ENCODE measurements around the gene SIAE. TPM values are rescaled to one million over a fixed set of nuclear protein-coding genes. Genes with fewer than 3 reads are reported as not detected.

The SIAE gene
- total and polyA plus RNA-seq, 2 of the 8 experiments (the other 6 are each of a cell fraction or from before 2014, with no cell fraction given) = 2.3 to 3.7 TPM

GRCh38 chr11:124658986-124659385, 14.6 kb downstream of the SIAE start:
- no peak for TF ChIP-seq CBX8 (IDR thresholded peaks at IDR 0.05; ENCODE audit: borderline replicate concordance, low read depth, low read length)
- TF ChIP-seq RBBP5 (IDR thresholded peaks at IDR 0.05; ENCODE audit: borderline replicate concordance, low read depth, low read length) = no peak
- TF ChIP-seq BRCA1 (IDR thresholded peaks at IDR 0.05; ENCODE audit: low read depth, low read length) = no peak
- TF ChIP-seq JUND (IDR thresholded peaks at IDR 0.05; ENCODE audit: low read length) = no peak
- H3K79me2 ChIP-seq (ENCODE audit: control insufficient read depth in 1 of 2, insufficient read depth in 2 of 2, low read length in 2 of 2) = no peaks in the 10 kb centered on the region
- no peak overlapping the region for H3K14ac ChIP-seq (ENCODE audit: insufficient read length)
- no peak overlapping the region for H3K4ac ChIP-seq (replicated peaks; ENCODE audit: insufficient read length, low read depth, low read length)
- FAIRE-seq = no peak
- peaks cover 0 to 10% (median 7%) of the 10 kb centered on the region in 4 experiments; a peak in 4 of 7 replicates for H3K4me1 ChIP-seq (replicated peaks in 1 of 4; ENCODE audit: control insufficient read depth in 3 of 4, insufficient read depth in 4 of 4, low read length in 3 of 4)
- no peak overlapping the region for H3K4me3 ChIP-seq (ENCODE audit: extremely low read depth in 1 of 4, insufficient read depth in 2 of 4, low read depth in 3 of 4, low read length in 4 of 4)
- CTCF ChIA-PET (ENCODE audit: partially characterized antibody) = interaction anchor here (1.7 kb wide), 1 partner anchor 9 kb away, joined by 6 read pairs; no protein-coding TSS in a partner anchor
- peaks cover 1% of the 10 kb centered on the region for H3K23me2 ChIP-seq (ENCODE audit: low read depth, low read length)
- no peak overlapping the region for H2BK20ac ChIP-seq (ENCODE audit: low read length)
- no peak overlapping the region for H4K8ac ChIP-seq (ENCODE audit: extremely low read depth, insufficient read depth, low read length)
- H3K9ac ChIP-seq (replicated peaks in 1 of 4; ENCODE audit: extremely low read depth in 1 of 4, low read depth in 3 of 4, low read length in 3 of 4) = no peak overlapping the region
- WGBS, 2 experiments (ENCODE audit: extremely low coverage in 1 of 2, insufficient coverage in 1 of 2, insufficient read length in 1 of 2, insufficient replicate concordance in 2 of 2, low coverage in 1 of 2, low lambda C conversion rate in 2 of 2, missing lambda C conversion rate in 1 of 2) = 85% methylated on average over 1 of the region's 1 CpG; no CpG with 5 or more reads in 1 of the 2 experiments
- no peak overlapping the region for H3K23ac ChIP-seq (ENCODE audit: insufficient read length)
- no peak for DNase-seq (ENCODE audit: low read depth in 1 of 2, low spot score in 2 of 2)
- H3K27me3 ChIP-seq (replicated peaks in 1 of 4; ENCODE audit: control insufficient read depth in 3 of 4, extremely low read depth in 1 of 4, insufficient read depth in 3 of 4, low read length in 3 of 4) = no peaks in the 10 kb centered on the region; a peak in 2 of 7 replicates
- H4K20me1 ChIP-seq (replicated peaks in 1 of 2; ENCODE audit: control insufficient read depth in 1 of 2, insufficient read depth in 2 of 2, low read length in 2 of 2) = no peaks in the 10 kb centered on the region
- no peak overlapping the region for H2BK5ac ChIP-seq (ENCODE audit: low read depth, low read length)
- H2AK5ac ChIP-seq (ENCODE audit: low read depth, low read length) = no peak overlapping the region
- POLR2A ChIA-PET (ENCODE audit: partially characterized antibody) = no interaction called here
- no peak overlapping the region for H3K18ac ChIP-seq (ENCODE audit: extremely low read depth, low read length)
- no peak overlapping the region for H2BK15ac ChIP-seq (ENCODE audit: low read length)
- H3K9me3 ChIP-seq (ENCODE audit: insufficient read depth in 2 of 2, low read depth in 1 of 2, low read length in 1 of 2) = no peaks in the 10 kb centered on the region
- H3K36me3 ChIP-seq (ENCODE audit: control insufficient read depth in 2 of 4, insufficient read depth in 4 of 4, low read length in 3 of 4) = no peaks in the 10 kb centered on the region
- no peak overlapping the region for H2BK12ac ChIP-seq (ENCODE audit: low read depth, low read length)
- H2BK120ac ChIP-seq (replicated peaks; ENCODE audit: low read depth, low read length) = no peak overlapping the region
- H4K91ac ChIP-seq (replicated peaks; ENCODE audit: insufficient read length, low read length) = no peak overlapping the region
- no peak overlapping the region for H3K4me2 ChIP-seq (ENCODE audit: insufficient read depth in 1 of 2, low read depth in 2 of 2, low read length in 2 of 2)
- no peak overlapping the region for H3K56ac ChIP-seq (replicated peaks; ENCODE audit: insufficient read length, low read depth, low read length)
- H3K79me1 ChIP-seq (ENCODE audit: low read depth, low read length) = no peaks in the 10 kb centered on the region; the same call in 1 of the 2 replicates
- H4K5ac ChIP-seq (ENCODE audit: insufficient read length, low read depth, low read length) = no peak overlapping the region
- no peak overlapping the region for H3K27ac ChIP-seq (ENCODE audit: low read depth, low read length)
- H2AFZ ChIP-seq (ENCODE audit: low read length) = no peak overlapping the region
